PC-9 (cell line): ENCODE data around the gene B3GALNT1. TPM values are rescaled to one million over a fixed set of nuclear protein-coding genes. Genes with fewer than 3 reads are reported as not detected.

Source experiments
- BruUV-seq: library from RNA; stranded (reverse); fragments of 400-500 nt; replicated peaks from 2 replicates; lab custom pipeline; 2021; lab: Mats Ljungman, UMichigan
- CTCF ChIA-PET: fragments of 300-600 bp; sonication (Branson Sonifier 250); formaldehyde crosslinking; loops from one replicate; lab custom pipeline; 2022; ENCODE audit warnings: antibody characterized with exemption; lab: Charles Lee
- POLR2A ChIA-PET: fragments of 300-600 bp; sonication (Branson Sonifier 250); formaldehyde crosslinking; loops from one replicate; lab custom pipeline; 2022; ENCODE audit warnings: antibody characterized with exemption; ENCODE audit not compliant: unreplicated experiment; lab: Charles Lee
- DNase-seq, 2 experiments: peaks; one replicate each; pipeline versions ENCODE4 v3.0.0 to v3.0.0-alpha.2; 2015 to 2022; ENCODE audit warnings: mixed read lengths in 1 of 2
- H2AFZ ChIP-seq: fragments of 200-600 bp; sonication (generic); 2 replicates; pipeline ENCODE4 v1.8.1; 2017; ENCODE audit warnings: antibody characterized with exemption
- H3F3A ChIP-seq: fragments of 200-600 bp; sonication (generic); 2 replicates; pipeline ENCODE4 v1.8.1; 2017; ENCODE audit warnings: antibody characterized with exemption, mild to moderate bottlenecking, low read depth; ENCODE audit not compliant: insufficient read depth
- H3K27ac ChIP-seq: fragments of 200-600 bp; sonication (generic); 2 replicates; pipeline ENCODE4 v1.6.1; 2016; ENCODE audit warnings: mixed run types
- H3K27me3 ChIP-seq: fragments of 200-600 bp; sonication (generic); 2 replicates; pipeline ENCODE4 v1.6.1; 2016; ENCODE audit warnings: low read depth, mixed run types; ENCODE audit not compliant: insufficient read depth
- H3K36me3 ChIP-seq: fragments of 200-600 bp; sonication (generic); 2 replicates; pipeline ENCODE4 v1.6.1; 2016; ENCODE audit warnings: low read depth, mixed run types
- H3K4me1 ChIP-seq: fragments of 200-600 bp; sonication (generic); replicated peaks from 2 replicates; pipeline ENCODE4 v1.6.1; 2016; ENCODE audit warnings: mixed run types; ENCODE audit not compliant: insufficient read depth
- H3K4me2 ChIP-seq: fragments of 200-600 bp; sonication (generic); 2 replicates; pipeline ENCODE4 v1.6.1; 2017; ENCODE audit warnings: mixed run types
- H3K4me3 ChIP-seq: fragments of 200-600 bp; sonication (generic); 2 replicates; pipeline ENCODE4 v1.6.1; 2016; ENCODE audit warnings: mixed run types
- H3K79me2 ChIP-seq: fragments of 200-600 bp; sonication (generic); 2 replicates; pipeline ENCODE4 v1.6.1; 2017; ENCODE audit warnings: low read depth, mixed run types
- H3K9me2 ChIP-seq: fragments of 200-600 bp; sonication (generic); 2 replicates; pipeline ENCODE4 v1.8.1; 2017; ENCODE audit warnings: mild to moderate bottlenecking; ENCODE audit not compliant: insufficient read depth
- H3K9me3 ChIP-seq: fragments of 200-600 bp; sonication (generic); 2 replicates; pipeline ENCODE4 v1.8.1; 2016; ENCODE audit warnings: low read depth; ENCODE audit not compliant: insufficient read depth
- H4K20me1 ChIP-seq: fragments of 200-600 bp; sonication (generic); 2 replicates; pipeline ENCODE4 v1.8.1; 2017; ENCODE audit not compliant: insufficient read depth
- EZH2 ChIP-seq: fragments of 200-600 bp; sonication (generic); IDR thresholded peaks from 2 replicates; pipeline ENCODE4 v1.8.0; 2017; ENCODE audit warnings: antibody characterized with exemption, low read depth
- intact Hi-C: fragments of 100-400 bp; cut with micrococcal nuclease; formaldehyde crosslinking; loops from one replicate; pipeline ENCODE4 v1.10.0; 2022; ENCODE audit not compliant: unreplicated experiment
- total RNA-seq: library from RNA; stranded (reverse); gene quantifications from 2 replicates; pipeline ENCODE4 v1.2.3, GENCODE V29; 2021
- TF ChIP-seq, protein P1 (sequence below): fragments of 200-600 bp; sonication (generic); conservative IDR thresholded peaks from 2 replicates; pipeline ENCODE4 v1.6.1; 2017; ENCODE audit warnings: mixed run types, antibody characterized with exemption, mild to moderate bottlenecking, moderate library complexity

B3GALNT1 gene
- total RNA-seq, 1 experiment from 2014 or later: 8.8 TPM

DNA sequence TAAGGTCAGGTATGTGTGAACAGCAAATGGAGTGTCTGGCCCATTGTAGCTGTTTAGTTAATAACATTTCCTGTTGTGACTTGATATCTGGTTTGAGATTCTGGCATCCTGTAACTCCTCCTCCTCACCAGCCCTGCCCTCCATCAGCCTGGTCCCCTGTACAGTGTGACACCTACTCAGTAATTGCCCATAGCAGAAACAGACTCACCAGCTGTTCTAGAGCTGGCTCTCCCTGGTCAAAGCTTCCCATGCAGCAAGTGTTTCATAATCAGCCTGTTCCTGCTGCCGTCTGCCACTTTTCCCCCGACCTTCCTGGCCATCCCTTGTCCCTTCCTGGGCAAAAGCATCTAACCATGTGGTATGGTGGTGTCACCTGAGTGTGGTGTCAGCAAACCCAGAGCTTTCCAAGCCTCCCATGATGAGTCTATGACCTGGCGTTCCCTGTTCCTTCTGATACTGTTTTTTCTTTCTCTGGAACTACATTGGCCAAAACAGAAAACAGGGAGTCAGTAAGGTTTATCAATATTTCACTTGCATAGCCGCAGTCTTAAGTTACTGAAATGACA, 55.4 kb downstream of the B3GALNT1 start:
- Histone ChIP-seq H3K4me1 (no peaks in the 10 kb centered on the region), H3K27ac (no peak overlapping the region), H3K79me2 (no peaks in the 10 kb centered on the region), H2AFZ (no peak overlapping the region), H3K4me3 (no peak overlapping the region), H3K4me2 (no peak overlapping the region), H3F3A (no peaks in the 10 kb centered on the region), H3K36me3 (no peaks in the 10 kb centered on the region), H3K9me3 (peaks cover 3% of the 10 kb centered on the region; the same call in 1 of the 2 replicates), H3K27me3 (no peaks in the 10 kb centered on the region), H4K20me1 (no peaks in the 10 kb centered on the region), H3K9me2 (no peaks in the 10 kb centered on the region)
- POLR2A ChIA-PET: no interaction called here
- CTCF ChIA-PET: no interaction called here
- TF ChIP-seq, protein P1, sequence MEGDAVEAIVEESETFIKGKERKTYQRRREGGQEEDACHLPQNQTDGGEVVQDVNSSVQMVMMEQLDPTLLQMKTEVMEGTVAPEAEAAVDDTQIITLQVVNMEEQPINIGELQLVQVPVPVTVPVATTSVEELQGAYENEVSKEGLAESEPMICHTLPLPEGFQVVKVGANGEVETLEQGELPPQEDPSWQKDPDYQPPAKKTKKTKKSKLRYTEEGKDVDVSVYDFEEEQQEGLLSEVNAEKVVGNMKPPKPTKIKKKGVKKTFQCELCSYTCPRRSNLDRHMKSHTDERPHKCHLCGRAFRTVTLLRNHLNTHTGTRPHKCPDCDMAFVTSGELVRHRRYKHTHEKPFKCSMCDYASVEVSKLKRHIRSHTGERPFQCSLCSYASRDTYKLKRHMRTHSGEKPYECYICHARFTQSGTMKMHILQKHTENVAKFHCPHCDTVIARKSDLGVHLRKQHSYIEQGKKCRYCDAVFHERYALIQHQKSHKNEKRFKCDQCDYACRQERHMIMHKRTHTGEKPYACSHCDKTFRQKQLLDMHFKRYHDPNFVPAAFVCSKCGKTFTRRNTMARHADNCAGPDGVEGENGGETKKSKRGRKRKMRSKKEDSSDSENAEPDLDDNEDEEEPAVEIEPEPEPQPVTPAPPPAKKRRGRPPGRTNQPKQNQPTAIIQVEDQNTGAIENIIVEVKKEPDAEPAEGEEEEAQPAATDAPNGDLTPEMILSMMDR: no peak
- no peak for TF ChIP-seq EZH2
- intact Hi-C loops: no loop called here
- DNase-seq: no peak
- BruUV-seq: no TSS peak

GRCh38 chr3:161043336-161044035, 61.7 kb downstream of the B3GALNT1 start:
- Histone ChIP-seq H3K9me2 (peaks cover 5% of the 10 kb centered on the region; the same call in 1 of the 2 replicates), H3K4me2 (no peak overlapping the region), H3K36me3 (no peaks in the 10 kb centered on the region), H3K27ac (no peak overlapping the region), H3K79me2 (no peaks in the 10 kb centered on the region), H4K20me1 (no peaks in the 10 kb centered on the region), H3K9me3 (no peaks in the 10 kb centered on the region; the same call in 1 of the 2 replicates), H3K4me1 (no peaks in the 10 kb centered on the region), H3K4me3 (no peak overlapping the region), H3K27me3 (no peaks in the 10 kb centered on the region), H3F3A (no peaks in the 10 kb centered on the region), H2AFZ (no peak overlapping the region)
- POLR2A ChIA-PET: no interaction called here
- TF ChIP-seq, protein P1: no peak
- no peak for TF ChIP-seq EZH2
- BruUV-seq: no TSS peak
- CTCF ChIA-PET: interaction anchor here (0.7 kb wide), 1 partner anchor 20 kb away, joined by 5 read pairs; no protein-coding TSS in a partner anchor
- intact Hi-C loops: no loop called here
- no peak for DNase-seq

DNA sequence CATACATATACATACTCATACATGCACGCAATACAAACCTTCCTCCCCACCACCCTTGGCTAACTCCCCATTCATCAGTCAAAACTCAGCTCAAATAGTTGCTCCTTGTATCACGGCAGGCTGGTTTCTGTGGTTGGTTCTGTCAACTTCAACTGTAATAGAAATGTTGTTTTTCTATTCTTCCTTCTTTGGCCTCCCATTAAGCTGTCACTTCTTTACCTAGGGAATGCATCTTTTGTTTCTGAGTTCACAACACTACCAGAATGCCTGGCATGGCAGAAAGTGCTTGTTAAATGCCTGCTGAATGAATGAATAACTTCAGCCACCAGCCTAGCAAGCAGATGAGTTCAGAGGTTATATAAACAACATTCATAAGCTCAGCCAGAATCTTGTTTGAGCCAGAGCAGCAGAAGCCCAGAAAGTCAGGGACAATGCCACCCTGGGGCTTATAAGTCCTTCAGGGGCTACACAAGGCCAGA, 63.1 kb downstream of the B3GALNT1 start:
- Histone ChIP-seq H3K4me2 (no peak overlapping the region), H3K79me2 (no peaks in the 10 kb centered on the region), H3K4me3 (no peak overlapping the region), H3K9me2 (peaks cover 5% of the 10 kb centered on the region; the same call in 1 of the 2 replicates), H3K9me3 (no peaks in the 10 kb centered on the region; the same call in 1 of the 2 replicates), H4K20me1 (no peaks in the 10 kb centered on the region), H2AFZ (no peak overlapping the region), H3K36me3 (no peaks in the 10 kb centered on the region), H3K4me1 (no peaks in the 10 kb centered on the region), H3F3A (no peaks in the 10 kb centered on the region), H3K27me3 (no peaks in the 10 kb centered on the region), H3K27ac (no peak overlapping the region)
- TF ChIP-seq, protein P1: no peak
- TF ChIP-seq EZH2: no peak
- intact Hi-C loops: no loop called here
- DNase-seq: no peak
- POLR2A ChIA-PET: no interaction called here
- CTCF ChIA-PET: no interaction called here
- no TSS peak for BruUV-seq
